Stimulated activated CD4-positive, alpha-beta T cell treated with anti-CD3 and anti-CD28 coated beads, Interleukin-4, amount 100 ng/mL, for 1 hour (primary cell): ENCODE measurements around the gene CDC37L1.

Experiments
- DNase-seq: peaks from one replicate; pipeline ENCODE4 v3.0.0-alpha.2; 2020

The CDC37L1 gene

DNA sequence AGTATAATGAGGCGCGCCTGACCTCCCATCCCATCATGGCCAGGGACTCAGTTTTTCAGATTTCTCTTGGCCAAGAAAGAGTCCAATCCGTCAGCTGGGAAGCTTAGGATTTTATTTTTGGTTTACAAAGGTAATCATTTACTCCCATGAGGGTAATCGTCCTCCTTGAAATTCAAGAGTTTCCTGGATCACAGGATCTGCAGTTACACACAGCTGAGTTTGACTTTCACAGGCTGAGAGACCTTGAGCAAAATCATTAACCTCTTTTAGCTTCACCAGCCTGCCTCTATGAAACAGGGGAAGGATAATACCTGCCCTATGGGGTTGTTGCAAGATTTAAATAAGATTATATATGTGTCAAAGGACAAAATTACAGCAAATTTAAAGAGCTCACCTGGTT, 77.1 kb downstream of the CDC37L1 start:
- DNase-seq = no peak
